B cell (primary cell): ENCODE measurements around the gene JMJD1C. TPM values are rescaled to one million over a fixed set of nuclear protein-coding genes. Genes with fewer than 3 reads are reported as not detected.

Experiments
- ATAC-seq: fragments of 200-7000 bp; cut with Tn5 transposase; one replicate; pipeline ENCODE4 v1.10.0; 2021; ENCODE audit warnings: low read depth, mild to moderate bottlenecking, moderate number of reproducible peaks, moderate library complexity
- CTCF ChIA-PET: fragments of 350-600 bp; sonication (Branson Sonifier 250); formaldehyde crosslinking; loops from one replicate; lab custom pipeline; 2021; ENCODE audit warnings: antibody characterized with exemption, inconsistent platforms; lab: Charles Lee
- POLR2A ChIA-PET: fragments of 350-600 bp; sonication (Branson Sonifier 250); formaldehyde crosslinking; loops from one replicate; lab custom pipeline; 2021; ENCODE audit warnings: antibody characterized with exemption; lab: Charles Lee
- DNase-seq: peaks from one replicate; pipeline ENCODE4 v3.0.0; 2013
- H2AFZ ChIP-seq: 2 replicates; pipeline ENCODE4 v1.6.1; 2012; ENCODE audit warnings: mild to moderate bottlenecking, low read depth, low read length; ENCODE audit not compliant: insufficient read depth, poor library complexity, severe bottlenecking
- H3K27ac ChIP-seq, 2 donors: 1 replicate in 1 of 2; 2 replicates in 1 of 2; pipeline ENCODE4 v1.5.1; 2012 to 2013; ENCODE audit warnings: low read length in 2 of 2, mild to moderate bottlenecking in 2 of 2, moderate library complexity in 1 of 2
- H3K27me3 ChIP-seq, 4 experiments: fragments of 200-600 bp in 1 of 4; sonication (generic) in 1 of 4; replicated peaks in 1 of 4; 1 replicate in 2 of 4; 2 replicates in 2 of 4; pipeline versions ENCODE4 v1.6.1 to v1.7.0; 2013 to 2016; ENCODE audit warnings: low read length in 3 of 4, mild to moderate bottlenecking in 2 of 4, mixed read lengths in 1 of 4, moderate library complexity in 1 of 4; ENCODE audit not compliant: insufficient read depth in 4 of 4, control insufficient read depth in 3 of 4; ENCODE audit errors: control extremely low read depth in 1 of 4
- H3K36me3 ChIP-seq, 2 experiments: replicated peaks in 1 of 2; 1 replicate in 1 of 2; 2 replicates in 1 of 2; pipeline versions ENCODE4 v1.6.1 to v1.7.1; 2013; ENCODE audit warnings: low read length in 1 of 2; ENCODE audit not compliant: insufficient read depth in 2 of 2, control insufficient read depth in 1 of 2; ENCODE audit errors: control extremely low read depth in 1 of 2, extremely low read depth in 1 of 2
- H3K4me1 ChIP-seq, 2 donors: fragments of 200-600 bp in 1 of 2; sonication (generic) in 1 of 2; 1 replicate in 1 of 2; 2 replicates in 1 of 2; pipeline versions ENCODE4 v1.5.1 to v1.6.1; 2013 to 2017; ENCODE audit warnings: low read length in 2 of 2; ENCODE audit not compliant: control insufficient read depth in 2 of 2, insufficient read depth in 2 of 2
- H3K4me2 ChIP-seq: replicated peaks from 2 replicates; pipeline ENCODE3; 2012; ENCODE audit warnings: mild to moderate bottlenecking, low read depth, low read length; ENCODE audit not compliant: poor library complexity, severe bottlenecking
- H3K4me3 ChIP-seq, 5 experiments: fragments of 200-600 bp in 1 of 5; sonication (generic) in 1 of 5; 1 replicate in 3 of 5; 2 replicates in 2 of 5; pipeline versions ENCODE4 v1.5.1 to v1.7.0; 2011 to 2016; ENCODE audit warnings: low read length in 4 of 5, mild to moderate bottlenecking in 4 of 5, low read depth in 2 of 5, control low read depth in 1 of 5, moderate library complexity in 1 of 5; ENCODE audit not compliant: insufficient read depth in 1 of 5; ENCODE audit errors: control extremely low read depth in 1 of 5, extremely low read depth in 1 of 5
- H3K79me2 ChIP-seq: fragments of 200-600 bp; sonication (generic); one replicate; pipeline ENCODE4 v1.6.0; 2016; ENCODE audit warnings: low read length; ENCODE audit not compliant: control insufficient read depth, insufficient read depth
- H3K9ac ChIP-seq: fragments of 200-600 bp; sonication (generic); 2 replicates; pipeline ENCODE4 v1.6.1; 2017; ENCODE audit warnings: mild to moderate bottlenecking, low read length, moderate library complexity
- H3K9me3 ChIP-seq, 3 donors: one replicate each; pipeline versions ENCODE4 v1.6.1 to v1.7.1; 2013; ENCODE audit warnings: low read length in 2 of 3; ENCODE audit not compliant: control insufficient read depth in 2 of 3, insufficient read depth in 1 of 3; ENCODE audit errors: control extremely low read depth in 1 of 3
- H4K20me1 ChIP-seq: 2 replicates; pipeline ENCODE4 v1.6.0; 2012; ENCODE audit warnings: mild to moderate bottlenecking, low read length; ENCODE audit not compliant: insufficient read depth, control insufficient read depth, poor library complexity, severe bottlenecking
- H3K27ac Mint-ChIP-seq: one replicate; pipeline ENCODE4 v1.8.0; 2021; ENCODE audit warnings: mixed read lengths
- H3K27me3 Mint-ChIP-seq: one replicate; pipeline ENCODE4 v1.8.0; 2021; ENCODE audit warnings: mixed read lengths
- H3K4me1 Mint-ChIP-seq: one replicate; pipeline ENCODE4 v1.8.0; 2021; ENCODE audit warnings: mixed read lengths
- H3K4me3 Mint-ChIP-seq: one replicate; pipeline ENCODE4 v1.8.0; 2021; ENCODE audit warnings: mixed read lengths
- H3K9me3 Mint-ChIP-seq: one replicate; pipeline ENCODE4 v1.8.0; 2022; ENCODE audit warnings: mixed read lengths; ENCODE audit not compliant: insufficient read depth
- CTCF ChIP-seq: fragments of 200-600 bp; IDR thresholded peaks from one replicate; pipeline ENCODE4 v1.8.0; 2022; ENCODE audit warnings: antibody characterized with exemption, mild to moderate bottlenecking
- EZH2 ChIP-seq: IDR thresholded peaks from 2 replicates; pipeline ENCODE4 v1.6.1; 2012; ENCODE audit warnings: borderline replicate concordance, low read depth, mild to moderate bottlenecking, moderate library complexity, low read length; ENCODE audit not compliant: insufficient read depth, poor library complexity, severe bottlenecking
- WGBS: methylation state at CpG from one replicate; pipeline ENCODE4 v1.1.5; 2013; ENCODE audit warnings: missing lambda C conversion rate; ENCODE audit not compliant: insufficient coverage; 5-methylcytosine and 5-hydroxymethylcytosine counted together
- intact Hi-C: fragments of 100-400 bp; cut with micrococcal nuclease; formaldehyde crosslinking; loops from one replicate; pipeline ENCODE4 v1.10.0; 2022
- polyA plus RNA-seq: library from polyadenylated mRNA; depleted of rRNA; stranded (reverse); fragments of >200 nt; gene quantifications from 2 replicates; pipeline ENCODE4 v1.2.3, GENCODE V29; 2012
- total RNA-seq, 2 donors: library from RNA; stranded (reverse); fragments of 120-200 nt in 1 of 2; gene quantifications; 1 replicate in 1 of 2; 2 replicates in 1 of 2; pipeline versions ENCODE4 v1.2.3 to v1.2.4, GENCODE V29; 2013 to 2022

The JMJD1C gene
- total and polyA plus RNA-seq, 2 donors (not counting 1 experiment from before 2014, with no cell fraction given): 81.8 to 235 TPM

- ATAC-seq: peak; percentile 43
- Histone ChIP-seq H3K27ac (peak overlapping the region; percentile 27 to 53), H4K20me1 (peaks cover 94% of the 10 kb centered on the region), H3K79me2 (peaks cover 99% of the 10 kb centered on the region), H3K36me3 (peaks cover 1 to 3% of the 10 kb centered on the region in 2 experiments), H3K9me3 (peaks cover 0 to 6% (median 0%) of the 10 kb centered on the region in 3 donors), H3K4me3 (peak overlapping the region; percentile 14 to 60 (median 23)), H3K4me2 (peak overlapping the region; percentile 73), H3K9ac (peak overlapping the region; percentile 22), H3K27me3 (no peaks in the 10 kb centered on the region), H3K4me1 (peaks cover 59 to 74% of the 10 kb centered on the region in 2 donors), H2AFZ (no peak overlapping the region)
- Mint-ChIP-seq H3K4me3 (peak overlapping the region; percentile 69), H3K4me1 (peaks cover 76% of the 10 kb centered on the region), H3K27ac (peak overlapping the region; percentile 84), H3K27me3 (no peaks in the 10 kb centered on the region), H3K9me3 (peaks cover 2% of the 10 kb centered on the region)
- CTCF ChIA-PET: interaction anchor here (1.1 to 1.7 kb wide), 2 partner anchors 74 to 478 kb away, joined by 3 read pairs; no protein-coding TSS in a partner anchor
- POLR2A ChIA-PET: no interaction called here
- peak; percentile 36 for DNase-seq
- no peak for TF ChIP-seq EZH2
- no peak for TF ChIP-seq CTCF
- WGBS: 0% methylated on average over 1 of the region's 2 CpGs
- intact Hi-C loops: loop anchor here (1.0 to 2.0 kb wide), 2 partner anchors 14 to 15 kb away; no protein-coding TSS in a partner anchor
These were observed 223.9 kb downstream of the JMJD1C start for GRCh38 chr10:63241841-63242281.

GRCh38 chr10:63240807-63241206 is 225.0 kb downstream of the JMJD1C start:
- H3K4me1 ChIP-seq: peaks cover 59 to 70% of the 10 kb centered on the region in 2 donors
- no peak overlapping the region for H3K9ac ChIP-seq
- H3K4me2 ChIP-seq: peak overlapping the region; percentile 73
- H3K79me2 ChIP-seq: peaks cover 99% of the 10 kb centered on the region
- no peaks in the 10 kb centered on the region for H3K27me3 ChIP-seq
- no CpG with 5 or more reads among the region's 6 CpGs for WGBS
- no peak overlapping the region for H2AFZ ChIP-seq
- TF ChIP-seq EZH2 (no peak), CTCF (no peak)
- peak overlapping the region; percentile 18 for H3K4me3 Mint-ChIP-seq
- POLR2A ChIA-PET: no interaction called here
- peaks cover 94% of the 10 kb centered on the region for H4K20me1 ChIP-seq
- H3K27ac Mint-ChIP-seq: peak overlapping the region; percentile 33
- H3K9me3 ChIP-seq: peaks cover 0 to 6% (median 0%) of the 10 kb centered on the region in 3 donors
- H3K4me1 Mint-ChIP-seq: peaks cover 74% of the 10 kb centered on the region
- DNase-seq (no peak), ATAC-seq (no peak)
- H3K4me3 ChIP-seq: no peak overlapping the region
- CTCF ChIA-PET: interaction anchor here (1.1 to 1.7 kb wide), 2 partner anchors 73 to 479 kb away, joined by 3 read pairs; no protein-coding TSS in a partner anchor
- H3K27me3 Mint-ChIP-seq: no peaks in the 10 kb centered on the region
- H3K36me3 ChIP-seq: peaks cover 1 to 3% of the 10 kb centered on the region in 2 experiments
- peaks cover 2% of the 10 kb centered on the region for H3K9me3 Mint-ChIP-seq
- intact Hi-C loops: loop anchor here (1.0 to 2.0 kb wide), 2 partner anchors 14 to 15 kb away; no protein-coding TSS in a partner anchor
- H3K27ac ChIP-seq: peak overlapping the region in 1 of 2 donors; percentile 57
